Bronchial epithelial cell (primary cell): ENCODE data around the gene AHSA1. TPM values are rescaled to one million over a fixed set of nuclear protein-coding genes. Genes with fewer than 3 reads are reported as not detected.

Experiments
- DNase-seq: peaks from one replicate; pipeline ENCODE4 v3.0.0-alpha.2; 2010; ENCODE audit warnings: low read depth
- FAIRE-seq: peaks from 2 replicates; lab custom pipeline; 2011; peaks lifted over from hg19 to GRCh38; lab: Jason Lieb, UNC
- H3K27me3 ChIP-seq: 2 replicates; pipeline ENCODE4 v1.5.1; 2011; ENCODE audit warnings: low read length; ENCODE audit not compliant: control insufficient read depth, insufficient read depth
- H3K36me3 ChIP-seq: 2 replicates; pipeline ENCODE4 v1.5.1; 2011; ENCODE audit warnings: low read length; ENCODE audit not compliant: control insufficient read depth, insufficient read depth
- H3K4me3 ChIP-seq: 2 replicates; pipeline ENCODE4 v1.5.1; 2011; ENCODE audit warnings: mild to moderate bottlenecking, low read depth, low read length, control low read depth
- total RNA-seq: library from RNA; depleted of rRNA; stranded (reverse); fragments of >200 nt; gene quantifications from 2 replicates; pipeline ENCODE4 v1.2.1, GENCODE V29; 2014
- TF ChIP-seq, protein P1 (sequence below): IDR thresholded peaks from 2 replicates; pipeline ENCODE4 v1.5.1; 2011; ENCODE audit warnings: mild to moderate bottlenecking, moderate library complexity, low read length, control low read depth, inconsistent platforms; ENCODE audit not compliant: insufficient read depth, severe bottlenecking

The AHSA1 gene
- total RNA-seq, 1 donor from 2014 or later = 179 TPM

- Histone ChIP-seq H3K4me3 (no peak overlapping the region), H3K27me3 (peaks cover 2% of the 10 kb centered on the region), H3K36me3 (no peaks in the 10 kb centered on the region)
- FAIRE-seq = no peak
- TF ChIP-seq, protein P1, sequence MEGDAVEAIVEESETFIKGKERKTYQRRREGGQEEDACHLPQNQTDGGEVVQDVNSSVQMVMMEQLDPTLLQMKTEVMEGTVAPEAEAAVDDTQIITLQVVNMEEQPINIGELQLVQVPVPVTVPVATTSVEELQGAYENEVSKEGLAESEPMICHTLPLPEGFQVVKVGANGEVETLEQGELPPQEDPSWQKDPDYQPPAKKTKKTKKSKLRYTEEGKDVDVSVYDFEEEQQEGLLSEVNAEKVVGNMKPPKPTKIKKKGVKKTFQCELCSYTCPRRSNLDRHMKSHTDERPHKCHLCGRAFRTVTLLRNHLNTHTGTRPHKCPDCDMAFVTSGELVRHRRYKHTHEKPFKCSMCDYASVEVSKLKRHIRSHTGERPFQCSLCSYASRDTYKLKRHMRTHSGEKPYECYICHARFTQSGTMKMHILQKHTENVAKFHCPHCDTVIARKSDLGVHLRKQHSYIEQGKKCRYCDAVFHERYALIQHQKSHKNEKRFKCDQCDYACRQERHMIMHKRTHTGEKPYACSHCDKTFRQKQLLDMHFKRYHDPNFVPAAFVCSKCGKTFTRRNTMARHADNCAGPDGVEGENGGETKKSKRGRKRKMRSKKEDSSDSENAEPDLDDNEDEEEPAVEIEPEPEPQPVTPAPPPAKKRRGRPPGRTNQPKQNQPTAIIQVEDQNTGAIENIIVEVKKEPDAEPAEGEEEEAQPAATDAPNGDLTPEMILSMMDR = no peak
- DNase-seq = no peak
Measured at GRCh38 chr14:77475432-77476115, 17.7 kb downstream of the AHSA1 start.

DNA sequence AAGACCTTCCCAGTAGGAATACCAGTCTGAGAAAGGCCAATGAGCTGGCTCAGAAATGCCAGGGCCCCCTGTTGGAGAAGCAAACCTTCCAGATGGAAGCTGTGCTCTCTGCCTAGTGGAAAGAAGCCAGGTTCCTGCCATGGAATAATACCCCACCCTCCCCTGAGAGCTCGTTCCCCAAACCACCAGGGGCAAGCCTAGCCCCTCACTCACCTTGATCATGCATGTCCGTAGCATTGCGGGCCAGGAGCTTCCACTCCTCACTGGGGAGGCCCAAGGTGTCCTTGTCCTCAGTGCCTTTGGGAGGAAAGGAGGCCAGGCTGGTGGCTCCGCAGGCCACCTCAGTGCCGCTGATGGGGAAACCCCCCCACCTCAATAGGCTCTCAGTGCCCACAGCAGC lies 20.1 kb downstream of the AHSA1 start:
- Histone ChIP-seq H3K4me3 (no peak overlapping the region), H3K27me3 (peaks cover 2% of the 10 kb centered on the region), H3K36me3 (no peaks in the 10 kb centered on the region)
- FAIRE-seq = no peak
- TF ChIP-seq, protein P1 = no peak
- DNase-seq = no peak

DNA sequence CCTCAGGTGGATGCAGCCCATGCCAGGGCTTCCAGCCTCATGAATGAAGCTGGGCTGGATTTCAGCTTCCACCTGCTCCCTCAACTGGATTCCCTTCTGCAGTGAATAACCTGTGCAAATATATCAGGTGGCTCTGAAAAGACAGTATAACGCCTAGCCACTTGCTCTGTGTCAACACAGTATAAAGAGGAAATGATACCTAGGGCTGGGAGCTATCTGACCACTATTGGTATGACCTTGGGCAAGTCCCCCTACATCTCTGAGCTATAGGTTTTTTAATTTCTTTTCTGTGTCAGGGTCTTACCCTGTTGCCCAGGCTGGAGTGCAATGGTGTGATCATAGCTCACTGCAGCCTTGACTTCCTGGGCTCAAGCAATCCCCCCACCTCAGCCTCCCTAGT lies 20.9 kb downstream of the AHSA1 start:
- no peak overlapping the region for H3K4me3 ChIP-seq
- FAIRE-seq = no peak
- no peaks in the 10 kb centered on the region for H3K36me3 ChIP-seq
- TF ChIP-seq, protein P1 = no peak
- peaks cover 2% of the 10 kb centered on the region for H3K27me3 ChIP-seq
- DNase-seq = no peak

DNA sequence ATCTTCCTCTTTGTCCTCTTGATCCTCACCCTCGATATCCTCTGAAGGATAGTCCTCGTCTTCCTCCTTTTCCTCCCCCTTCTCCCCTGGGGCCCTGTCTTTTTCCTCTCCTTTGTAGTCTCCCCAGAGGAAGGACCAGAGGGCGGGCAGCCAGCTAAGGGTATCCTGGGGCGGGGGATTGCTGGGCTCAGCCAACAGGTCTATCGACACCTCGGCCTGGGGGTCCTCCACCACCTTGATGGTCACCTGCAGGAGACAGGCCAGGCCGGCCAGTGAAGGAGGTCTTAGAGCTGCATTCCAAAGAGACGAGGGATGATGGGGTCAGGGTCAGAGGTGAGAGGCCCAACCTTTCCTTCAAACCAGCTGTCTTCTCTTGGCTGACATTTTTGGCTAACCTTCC lies 24.5 kb downstream of the AHSA1 start:
- no peak for FAIRE-seq
- H3K36me3 ChIP-seq = no peaks in the 10 kb centered on the region
- H3K27me3 ChIP-seq = peaks cover 2% of the 10 kb centered on the region
- no peak for DNase-seq
- H3K4me3 ChIP-seq = no peak overlapping the region
- TF ChIP-seq, protein P1 = no peak

GRCh38 chr14:77485256-77485655 lies 27.4 kb downstream of the AHSA1 start:
- H3K36me3 ChIP-seq = no peaks in the 10 kb centered on the region
- H3K4me3 ChIP-seq = no peak overlapping the region
- TF ChIP-seq, protein P1 = no peak
- FAIRE-seq = no peak
- H3K27me3 ChIP-seq = no peaks in the 10 kb centered on the region
- no peak for DNase-seq
